Hypothalamus (tissue), 51 donors: ENCODE results near the gene DIAPH2.

ENCODE experiments used
- DNase-seq, 51 donors: peaks; one replicate each; lab custom pipeline; 2025; lab: John Stamatoyannopoulos, UW

DIAPH2 gene

DNA sequence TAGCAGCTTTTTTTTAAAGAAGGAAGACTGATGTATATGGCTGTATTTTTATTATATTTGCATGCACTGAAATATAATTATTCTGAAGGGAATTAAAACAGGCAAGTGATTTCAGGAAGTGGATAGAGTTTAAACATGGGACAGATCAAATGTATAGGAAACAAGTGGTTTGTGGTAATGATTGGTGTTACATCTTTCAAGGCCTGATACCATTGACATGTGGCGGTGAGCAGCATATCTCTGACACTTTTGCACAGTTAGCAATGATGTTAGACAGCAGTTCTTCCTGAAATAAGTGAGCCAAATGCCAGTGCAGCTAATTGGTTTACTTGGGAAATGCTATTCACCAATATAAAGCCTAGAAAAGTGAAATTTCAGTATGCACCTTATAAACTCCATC is 471.2 kb downstream of the DIAPH2 start:
- DNase-seq, result no peak

DNA sequence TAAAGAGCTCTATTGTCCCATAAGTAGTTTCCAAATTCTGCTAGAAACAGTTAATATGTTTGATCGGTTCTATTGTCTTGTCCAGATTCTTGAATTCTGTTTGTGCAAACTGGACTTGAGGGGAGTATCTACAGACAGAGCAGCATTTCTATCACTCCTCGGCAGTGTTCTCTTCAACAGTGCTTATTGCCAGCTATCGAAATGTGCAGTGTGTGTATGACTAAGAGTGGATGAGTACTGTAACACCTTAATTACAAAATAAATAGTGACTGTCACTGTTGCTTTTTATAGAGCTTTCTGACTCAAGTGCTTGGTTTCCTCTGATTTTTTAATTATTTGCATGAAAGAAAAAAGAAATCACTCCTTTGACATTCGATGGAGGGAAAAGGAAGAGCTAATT is 473.6 kb downstream of the DIAPH2 start:
- DNase-seq, result no peak

DNA sequence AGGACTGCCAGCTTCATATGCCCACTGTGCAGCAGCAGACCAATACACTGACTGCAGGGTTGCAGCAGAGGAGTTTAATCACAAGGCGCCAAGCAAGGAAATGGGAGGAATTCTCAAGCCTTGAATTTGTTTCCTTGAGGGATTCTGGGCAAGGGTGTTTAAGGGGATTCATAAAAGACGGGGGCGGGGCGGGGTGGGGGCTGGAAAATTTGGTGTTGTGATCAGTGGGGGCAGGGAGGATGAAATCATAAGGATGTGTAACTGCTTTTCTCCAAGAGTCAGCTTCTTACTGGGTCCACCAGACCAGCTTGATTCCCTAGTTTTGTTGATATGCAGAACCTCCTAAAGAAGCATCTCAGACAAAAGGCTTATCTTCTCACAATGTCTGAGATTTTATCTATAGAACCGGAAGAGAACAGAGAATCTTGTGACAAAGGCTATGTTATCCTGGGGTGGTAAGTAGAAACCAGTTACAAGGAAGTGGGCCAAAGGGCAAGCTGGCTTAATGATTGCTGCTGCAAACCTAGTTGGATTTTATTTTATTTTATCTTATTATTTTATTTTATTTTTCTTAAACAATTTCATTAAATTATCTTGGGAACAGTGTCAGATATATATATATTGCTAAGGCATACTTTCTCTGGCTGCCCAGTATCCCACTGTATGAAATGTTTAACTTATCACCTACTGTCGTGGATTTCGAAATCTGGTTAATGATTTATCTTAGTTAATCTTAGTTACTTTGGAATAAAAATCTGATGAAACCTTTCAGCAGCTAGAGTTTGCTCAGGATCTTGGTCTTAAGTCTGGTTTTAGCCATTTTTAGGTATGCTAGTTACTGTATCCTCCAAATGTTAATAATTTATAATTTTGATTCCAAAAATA is 475.5 kb downstream of the DIAPH2 start:
- DNase-seq, result no peak

DNA sequence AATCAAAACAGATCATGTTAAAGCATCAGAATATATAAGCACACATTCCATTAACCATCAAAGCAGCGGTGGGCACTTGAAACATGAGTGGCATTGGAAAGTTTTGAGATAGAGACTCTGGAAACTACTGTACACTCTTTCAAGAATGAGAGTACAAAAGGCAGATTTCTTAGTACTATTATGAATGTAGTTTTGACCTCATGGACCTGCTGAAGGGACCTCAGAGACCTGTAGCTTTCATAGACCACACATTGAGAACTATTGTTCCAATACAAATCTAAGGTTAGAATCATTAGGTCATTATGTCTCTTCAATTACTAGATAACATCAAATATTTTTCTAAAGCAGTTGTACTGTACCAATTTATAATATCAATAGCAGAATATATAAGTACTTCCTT is 482.7 kb downstream of the DIAPH2 start:
- no peak for DNase-seq

DNA sequence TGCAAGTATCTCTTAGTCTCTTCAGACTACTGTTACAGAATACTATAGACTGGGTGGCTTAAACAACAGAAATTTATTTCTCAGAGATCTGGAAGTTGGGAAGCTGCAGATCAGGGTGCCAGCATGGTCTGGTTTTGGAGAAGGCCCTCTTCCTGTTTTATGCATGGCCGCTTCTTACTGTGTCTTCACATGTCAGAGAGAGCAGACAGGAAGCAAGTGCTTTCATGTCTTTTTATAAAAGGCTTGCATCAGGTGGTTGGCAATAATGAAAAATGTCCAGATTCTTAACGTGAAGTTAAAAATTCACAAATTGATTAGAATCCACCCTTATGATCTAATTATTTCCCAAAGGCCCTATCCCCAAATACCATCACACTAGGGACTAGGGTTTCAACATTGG is 484.0 kb downstream of the DIAPH2 start:
- no peak for DNase-seq

DNA sequence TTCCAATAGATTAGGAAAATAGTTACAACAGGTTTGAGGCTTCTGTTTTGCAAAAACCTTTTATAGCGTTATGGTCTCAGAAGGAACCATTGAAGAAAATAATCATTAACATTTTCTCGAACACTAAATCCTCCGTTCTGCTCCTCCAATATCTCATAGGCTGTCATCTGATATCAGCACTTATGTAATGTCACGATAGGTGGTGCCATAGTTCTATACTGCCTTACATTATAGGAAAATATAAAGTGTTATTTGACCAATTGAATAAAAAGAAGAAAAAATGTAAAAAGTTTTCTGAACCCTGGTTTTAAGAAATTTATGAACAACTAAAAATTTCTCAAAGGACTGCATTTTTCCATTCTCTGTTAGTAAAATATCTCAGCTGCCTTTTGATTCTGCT is 490.5 kb downstream of the DIAPH2 start:
- DNase-seq, result no peak

DNA sequence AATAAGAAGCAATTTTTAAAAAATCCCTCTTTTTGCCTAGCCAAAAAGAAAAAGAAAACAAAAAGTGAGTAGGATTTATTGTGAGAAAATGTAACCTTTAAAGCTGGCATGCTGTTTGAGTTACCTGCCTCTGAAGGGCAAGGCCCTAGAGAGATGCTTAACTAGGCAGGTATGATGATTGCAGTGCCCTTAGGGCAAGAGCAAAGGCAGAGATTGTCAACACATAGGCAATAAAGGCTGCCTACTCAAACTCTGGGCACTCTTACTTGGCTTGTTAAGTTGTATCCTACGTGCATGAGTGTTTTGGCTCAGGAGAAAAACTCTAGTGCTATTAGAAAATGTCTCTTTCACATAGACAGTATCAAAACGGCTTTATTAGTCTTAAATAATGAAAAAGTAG is 505.0 kb downstream of the DIAPH2 start:
- DNase-seq, result no peak

DNA sequence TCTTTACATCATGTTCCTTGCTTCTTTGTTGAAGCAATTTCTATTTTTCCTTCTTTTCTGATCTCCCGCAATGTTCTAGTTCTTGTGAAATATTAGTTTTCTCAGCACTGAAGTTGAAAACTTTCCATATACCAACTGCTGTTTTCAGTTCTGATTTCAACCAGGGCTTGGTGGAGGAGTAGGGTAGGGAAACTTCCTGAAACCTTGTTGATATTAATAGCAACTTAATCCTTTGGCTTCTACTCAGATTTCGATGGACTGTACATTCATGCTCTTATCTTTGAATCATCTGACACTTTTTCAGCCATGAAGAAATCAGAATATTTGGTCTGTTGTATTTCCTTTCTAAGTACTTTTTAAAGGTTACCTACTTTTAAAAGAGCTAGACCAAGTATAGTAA is 514.9 kb downstream of the DIAPH2 start:
- DNase-seq, result no peak

DNA sequence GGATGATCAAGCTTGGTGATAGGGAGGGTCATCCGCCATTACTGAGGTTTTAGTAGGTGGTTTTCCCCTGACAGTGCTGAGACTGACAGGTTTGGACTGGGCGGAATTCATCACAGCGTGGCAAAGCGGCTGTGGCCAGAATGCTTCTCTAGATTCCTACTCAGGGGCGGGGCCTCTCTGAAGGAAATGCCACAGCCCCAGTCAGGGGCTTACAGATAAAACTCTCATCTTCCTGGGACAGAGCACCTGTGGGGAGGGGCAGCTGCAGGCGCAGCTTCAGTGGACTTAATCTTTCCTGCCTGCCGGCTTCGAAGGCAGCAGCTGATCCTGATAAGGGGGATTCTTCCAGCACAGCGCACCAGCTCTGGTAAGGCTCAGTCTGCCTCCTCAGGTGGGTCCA is 515.8 kb downstream of the DIAPH2 start:
- DNase-seq, result no peak

DNA sequence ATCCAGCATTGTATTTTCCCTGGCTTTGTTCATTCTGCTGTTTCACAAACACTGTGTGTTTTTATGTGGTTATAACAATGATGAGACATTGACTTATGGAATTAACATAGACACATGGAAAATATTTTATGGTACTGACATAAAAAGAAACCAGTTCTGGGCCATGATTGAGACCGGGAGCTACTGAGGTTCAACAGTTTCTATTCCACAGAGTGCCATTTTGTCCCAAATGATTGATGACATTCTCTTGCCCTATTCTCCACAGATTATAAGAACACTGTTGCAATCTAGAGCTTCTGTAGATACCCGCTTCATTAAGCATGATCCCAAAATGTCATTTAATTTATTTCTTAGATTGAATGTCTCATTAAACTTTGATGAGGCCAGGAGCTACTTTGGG is 525.9 kb downstream of the DIAPH2 start:
- no peak for DNase-seq

DNA sequence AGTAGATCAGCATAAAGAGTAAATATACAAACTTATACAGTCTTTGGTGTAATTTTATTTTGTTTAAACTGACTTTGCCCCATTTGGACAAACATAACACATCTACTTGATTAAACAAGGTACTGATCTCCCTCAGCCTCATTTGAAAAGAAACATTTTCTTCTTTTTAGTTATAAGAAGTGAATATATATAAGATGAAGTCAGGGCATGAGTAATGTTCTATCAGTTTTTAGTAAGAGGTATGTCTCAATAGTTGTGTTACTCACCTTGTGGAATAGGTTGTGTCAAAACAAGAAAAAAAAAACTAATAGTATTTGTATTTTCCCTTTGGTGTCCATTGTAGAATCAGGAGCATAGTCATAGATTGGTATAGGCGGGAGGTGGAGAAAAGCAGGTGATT is 526.4 kb downstream of the DIAPH2 start:
- DNase-seq, result no peak

DNA sequence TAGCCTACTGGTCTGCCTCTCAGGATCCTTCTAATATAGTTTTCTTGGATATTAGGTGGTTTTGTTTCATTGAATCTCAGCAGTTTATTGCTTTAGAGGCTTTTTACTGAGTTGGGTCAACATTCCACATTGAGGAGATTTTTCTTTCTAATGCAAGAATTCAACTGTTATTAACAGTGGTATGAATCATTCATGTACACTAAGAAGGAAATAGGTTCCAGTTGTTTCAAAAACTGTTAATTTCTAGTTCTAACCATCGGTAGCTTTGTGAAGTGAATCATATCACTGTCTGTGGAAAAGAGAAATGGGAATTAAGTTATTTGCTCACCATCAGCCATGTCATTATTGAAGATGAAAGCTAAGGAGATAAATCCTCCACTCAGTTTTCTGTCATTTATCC is 530.5 kb downstream of the DIAPH2 start:
- no peak for DNase-seq

DNA sequence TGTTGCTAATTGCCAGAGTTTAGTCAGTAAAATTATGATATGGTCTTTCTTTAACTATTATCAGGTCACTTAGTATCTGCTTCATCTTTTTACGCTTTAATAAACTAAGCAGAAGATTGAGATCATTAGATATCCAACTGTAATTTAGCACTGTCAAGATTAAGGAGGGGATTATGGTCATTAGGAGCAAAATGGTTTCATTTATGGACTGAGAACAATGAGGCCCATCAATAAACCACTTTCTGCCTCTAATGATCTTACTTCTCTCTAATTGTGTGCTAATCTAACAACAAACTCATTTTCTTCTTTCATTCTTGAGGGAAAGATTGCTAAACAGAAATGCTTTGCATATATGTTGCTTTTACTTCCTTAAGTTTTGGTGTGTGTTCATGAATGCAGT is 539.5 kb downstream of the DIAPH2 start:
- DNase-seq, result no peak

DNA sequence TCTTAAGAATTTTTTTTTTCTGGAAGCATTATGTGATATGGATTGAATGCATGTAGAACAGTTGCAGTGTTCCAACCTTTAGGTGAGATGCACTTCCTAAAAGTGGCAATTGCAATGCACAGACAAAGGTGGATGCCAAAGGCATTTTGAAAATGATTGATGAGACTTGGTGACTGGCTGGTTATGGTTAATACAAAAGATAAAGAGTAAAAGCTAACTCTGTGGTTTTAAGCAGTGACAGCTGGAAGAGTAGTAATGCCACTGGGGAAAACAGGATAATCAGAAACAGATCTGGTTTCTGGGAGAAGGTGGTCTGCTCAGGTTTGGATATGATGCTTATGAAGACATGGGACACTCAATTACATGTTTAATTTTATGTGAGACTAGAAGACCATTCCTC is 544.7 kb downstream of the DIAPH2 start:
- no peak for DNase-seq

DNA sequence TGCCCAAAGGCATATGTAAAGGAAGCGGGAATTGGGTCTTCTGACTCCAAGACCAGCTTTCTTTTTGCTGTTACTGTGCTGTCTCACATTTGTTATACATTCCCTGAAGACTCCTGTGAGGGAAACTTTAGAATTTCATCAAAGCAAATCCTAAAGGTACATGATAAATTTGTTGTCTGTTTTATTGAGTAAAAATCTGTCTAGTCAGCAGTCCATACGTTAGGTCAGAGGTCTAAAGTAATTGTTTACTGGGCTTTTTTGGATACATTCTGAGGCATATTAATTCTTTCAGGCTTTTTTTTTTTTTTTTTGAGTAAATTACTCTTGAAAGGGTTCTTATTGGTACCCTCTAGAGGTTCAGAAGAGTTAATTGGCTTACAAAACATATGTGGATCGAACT is 546.3 kb downstream of the DIAPH2 start:
- DNase-seq, result no peak

DNA sequence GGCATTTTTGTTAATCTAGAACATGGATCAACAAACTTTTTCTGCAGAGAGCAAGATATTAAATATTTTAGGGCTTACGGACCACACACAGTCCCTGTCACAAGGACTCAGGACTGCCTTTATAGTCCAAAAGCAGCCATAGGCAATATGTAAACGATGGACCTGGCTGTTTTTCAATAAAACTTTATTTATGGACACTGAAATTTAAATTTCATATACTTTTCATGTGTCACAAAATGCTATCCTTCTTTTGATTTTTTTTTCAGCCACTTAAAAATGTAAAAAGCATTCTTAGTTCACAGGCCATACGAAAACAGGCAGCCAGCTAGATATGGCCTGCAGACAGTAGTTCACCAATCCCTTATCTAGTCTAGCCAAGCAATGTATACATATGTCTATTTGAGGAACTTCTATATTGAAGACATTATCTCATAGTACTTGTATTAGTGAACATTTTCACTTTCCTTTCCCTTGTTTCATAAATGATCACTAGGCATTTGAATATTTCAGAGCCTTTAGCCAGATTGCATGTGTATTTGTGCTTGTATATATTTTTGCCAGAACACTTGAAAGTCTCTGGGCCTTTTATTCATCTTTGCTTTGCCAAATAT is 549.9 kb downstream of the DIAPH2 start:
- DNase-seq, result no peak

DNA sequence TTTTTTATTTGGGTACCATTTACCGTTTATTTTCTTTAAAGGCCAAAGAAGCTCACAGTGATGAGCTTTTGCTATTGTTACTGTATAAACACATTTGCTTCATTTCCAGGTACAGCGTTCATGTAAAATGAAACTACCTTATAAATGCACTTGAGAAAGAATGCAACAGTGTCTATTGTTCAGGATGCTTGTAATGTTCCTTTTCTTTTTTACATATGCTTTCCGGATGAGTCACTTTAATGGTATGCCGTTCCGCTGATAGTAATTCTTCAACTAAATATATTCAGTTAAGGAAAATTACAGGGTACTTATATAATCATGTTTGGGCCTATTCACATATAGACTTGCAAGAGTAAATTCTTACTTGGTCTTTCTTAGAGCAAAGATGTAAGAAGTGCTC is 554.0 kb downstream of the DIAPH2 start:
- no peak for DNase-seq

DNA sequence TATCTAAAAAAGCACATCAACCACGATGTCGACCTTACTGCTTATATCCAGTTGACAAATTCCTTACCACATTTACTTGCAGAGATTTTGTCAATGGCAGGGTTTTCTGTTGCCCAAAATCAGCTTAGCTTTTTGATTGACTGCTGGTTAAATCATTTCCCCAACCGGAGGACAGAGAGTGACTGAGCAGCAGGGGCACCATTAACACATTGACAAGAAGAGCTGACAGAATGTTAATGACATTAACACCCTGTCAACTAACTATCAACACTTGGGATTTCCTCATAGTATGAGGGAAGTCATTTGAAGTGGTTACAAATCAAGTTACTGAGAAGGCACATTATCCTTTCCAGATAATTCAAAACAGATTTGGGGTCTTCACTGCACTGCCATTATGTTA is 567.5 kb downstream of the DIAPH2 start:
- no peak for DNase-seq

DNA sequence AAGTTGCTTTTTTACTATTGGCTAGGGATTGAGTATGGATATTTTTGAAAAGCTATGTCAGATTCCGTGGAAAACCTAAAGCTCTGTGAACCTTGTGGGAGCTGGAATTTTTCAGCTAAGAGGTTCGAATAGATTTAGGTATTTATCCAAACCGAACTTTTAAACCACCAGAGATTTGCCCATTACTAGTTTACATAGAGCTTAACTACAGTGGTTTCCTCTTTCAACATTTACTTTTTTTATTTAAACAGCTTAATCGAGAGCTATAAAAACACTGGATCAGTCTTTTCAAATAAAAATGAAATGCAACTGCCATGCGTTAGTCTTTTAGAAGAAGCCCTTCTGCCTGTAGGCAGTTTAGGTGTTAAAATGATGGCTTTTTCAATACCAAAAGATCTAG is 576.0 kb downstream of the DIAPH2 start:
- no peak for DNase-seq

DNA sequence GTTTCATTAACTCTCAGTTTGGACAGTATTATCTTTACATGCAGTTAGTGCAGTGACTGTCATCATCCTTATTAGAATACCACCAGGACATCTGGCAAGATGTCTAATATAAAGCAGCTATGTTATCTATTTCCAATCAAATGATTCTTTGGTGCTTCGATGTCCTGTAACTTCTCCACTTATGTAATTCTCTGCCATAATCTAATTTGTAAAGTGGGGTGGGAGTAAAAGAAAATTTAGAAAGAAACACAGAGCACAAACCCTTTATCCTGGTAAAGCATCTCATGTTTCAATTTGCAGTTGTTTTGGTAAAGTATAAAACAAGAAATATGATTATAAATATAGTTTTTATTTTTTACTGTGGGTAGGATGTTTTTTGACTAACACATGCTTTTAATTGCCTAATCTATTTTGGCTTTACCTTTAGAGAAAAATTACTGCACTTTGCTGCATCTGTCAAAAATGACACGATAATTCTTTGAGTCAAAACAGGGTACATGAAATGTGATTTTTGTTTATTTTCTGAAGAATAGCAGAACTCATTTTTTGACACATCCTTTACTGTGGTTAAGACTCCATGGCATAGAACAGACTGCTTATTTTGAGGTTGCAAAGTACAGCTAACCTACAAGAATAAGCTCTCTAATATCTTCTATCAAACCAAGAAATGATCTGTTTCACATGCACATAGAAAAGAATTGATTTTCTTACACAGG is 581.9 kb downstream of the DIAPH2 start:
- no peak for DNase-seq

DNA sequence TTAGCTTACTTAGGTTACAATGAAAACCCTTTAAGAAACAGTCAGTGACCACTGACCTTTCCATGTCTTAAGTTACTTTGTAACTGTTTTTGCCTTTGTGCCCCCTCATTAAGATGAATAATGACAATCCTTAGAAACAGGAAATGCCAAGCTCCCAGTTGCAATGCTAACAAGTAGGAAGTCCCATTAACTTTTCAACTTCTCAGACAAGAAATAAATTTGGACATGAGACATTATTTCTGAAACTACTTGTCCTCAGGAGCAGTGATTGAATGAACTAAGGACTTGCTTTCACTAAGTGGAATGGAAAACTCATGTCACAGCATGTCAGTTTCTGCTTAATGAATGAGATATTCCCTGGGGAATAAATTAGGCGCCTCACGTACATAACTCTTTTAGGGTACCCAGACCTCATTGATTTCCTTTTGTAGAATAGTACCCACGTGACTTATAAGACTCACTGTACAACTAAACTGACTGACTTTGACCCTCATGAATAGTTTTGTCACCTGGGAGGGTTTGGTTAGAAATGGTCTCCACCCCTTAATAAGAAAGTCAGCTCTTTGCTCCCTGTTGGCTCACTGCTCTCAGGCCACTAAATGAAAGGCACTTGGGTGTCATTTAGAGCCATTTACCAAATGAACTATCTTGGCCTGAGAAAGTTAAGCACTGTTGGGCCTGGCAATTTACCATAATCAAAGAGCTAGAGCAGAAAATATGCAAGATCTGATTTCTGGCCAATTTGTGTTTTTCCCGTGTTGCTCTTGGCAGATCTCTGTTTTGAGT is 582.9 kb downstream of the DIAPH2 start:
- DNase-seq, result no peak
